Smooth muscle cell of the brain vasculature (primary cell): Measurements from ENCODE around the gene PBX4.

Source experiments
- DNase-seq: peaks from one replicate; pipeline ENCODE4 v3.0.0-alpha.2; 2012; ENCODE audit warnings: low read depth, low spot score

The PBX4 gene

DNA sequence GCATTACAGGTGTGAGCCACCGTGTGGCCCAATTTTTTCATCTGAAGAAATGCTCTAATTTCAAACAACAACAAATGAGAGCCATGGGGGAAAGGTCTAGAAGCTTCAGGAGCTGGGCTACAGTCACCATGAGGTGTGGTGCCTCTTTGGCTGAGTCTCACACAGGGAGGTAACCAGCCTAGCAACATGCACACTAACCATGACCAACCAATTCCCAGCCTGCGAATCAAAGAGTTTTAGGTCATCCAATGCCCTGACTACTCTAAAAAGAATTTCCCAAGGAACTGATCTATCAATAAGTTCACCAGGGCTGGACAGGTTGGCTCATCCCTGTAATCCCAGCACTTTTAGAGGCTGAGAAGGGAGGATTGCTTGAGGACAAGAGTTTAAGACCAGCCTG lies 29.9 kb downstream of the PBX4 start:
- DNase-seq: no peak

DNA sequence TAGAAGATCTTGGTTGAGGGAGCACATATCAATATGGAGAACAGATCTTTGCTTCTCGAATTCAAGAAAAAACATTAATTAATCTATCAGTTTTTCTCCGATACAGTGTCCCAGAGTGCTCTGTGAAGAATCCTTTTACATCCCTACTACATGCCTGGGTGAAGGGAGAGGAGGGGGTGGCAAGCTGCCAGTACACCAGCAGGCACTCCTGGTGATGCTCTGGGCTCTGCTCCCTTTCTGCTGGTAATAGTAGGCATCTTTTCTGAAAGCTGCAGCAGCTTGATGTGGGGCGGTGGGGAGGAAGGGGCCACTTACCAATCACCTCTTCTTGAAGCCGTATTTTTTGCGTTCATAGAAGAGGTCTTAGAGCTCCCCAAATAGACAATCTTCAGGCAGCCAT lies 30.7 kb downstream of the PBX4 start:
- DNase-seq: no peak

DNA sequence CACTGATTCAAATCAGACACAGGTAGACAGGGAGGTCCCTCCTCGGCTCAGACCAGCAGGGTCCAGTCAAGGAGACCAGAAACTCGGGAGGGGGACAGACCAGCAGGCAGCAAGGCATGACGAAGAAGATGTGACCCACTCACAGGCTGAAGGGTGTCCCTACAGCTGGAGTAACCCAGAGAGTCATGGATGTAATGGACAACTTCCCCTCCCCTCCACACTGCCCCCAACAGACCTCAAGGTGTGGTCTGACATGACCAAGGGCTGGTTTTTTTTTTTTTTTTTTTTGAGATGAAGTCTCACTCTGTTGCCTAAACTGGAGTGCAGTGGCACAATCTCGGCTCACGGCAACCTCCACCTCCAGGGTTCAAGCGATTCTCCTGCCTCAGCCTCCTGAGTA lies 34.1 kb downstream of the PBX4 start:
- no peak for DNase-seq

DNA sequence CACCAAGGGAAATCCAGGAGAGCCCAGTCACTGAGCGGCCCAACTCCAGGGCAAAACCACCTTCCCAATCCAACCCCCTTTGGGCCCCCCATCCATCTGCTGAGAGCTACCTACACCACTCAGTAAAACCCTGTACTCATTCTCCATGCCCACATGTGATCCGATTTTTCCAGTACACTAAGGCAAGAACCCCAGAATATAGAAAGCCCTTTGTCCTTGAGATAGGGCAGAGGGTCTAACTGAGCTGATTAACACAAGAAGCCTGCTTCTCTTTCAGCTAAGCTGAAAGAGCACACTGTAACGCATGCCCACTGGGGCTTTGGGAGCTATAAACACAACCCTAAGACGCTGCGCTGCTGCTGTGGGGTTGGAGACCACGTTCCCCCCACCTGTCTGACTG lies 36.0 kb downstream of the PBX4 start:
- no peak for DNase-seq

DNA sequence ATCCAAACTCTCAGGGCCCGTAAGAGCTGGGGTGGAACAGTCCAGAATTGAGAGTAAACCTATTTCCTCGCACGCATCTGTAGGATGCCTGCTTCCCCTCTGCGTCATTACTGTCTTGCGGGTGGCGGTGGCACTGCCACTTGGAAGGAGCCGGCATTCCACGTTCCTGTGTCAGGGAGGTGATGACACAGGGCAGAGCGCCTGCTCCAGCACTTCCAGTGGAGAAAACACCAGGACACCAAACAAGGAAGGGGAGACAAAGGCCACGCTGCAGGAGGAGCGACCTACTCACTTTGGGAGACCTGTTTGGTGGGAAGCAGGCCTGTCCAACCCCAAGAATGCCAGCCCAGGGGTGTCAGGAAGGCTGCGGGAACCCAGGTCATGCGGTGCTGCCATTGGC lies 37.1 kb downstream of the PBX4 start:
- no peak for DNase-seq

DNA sequence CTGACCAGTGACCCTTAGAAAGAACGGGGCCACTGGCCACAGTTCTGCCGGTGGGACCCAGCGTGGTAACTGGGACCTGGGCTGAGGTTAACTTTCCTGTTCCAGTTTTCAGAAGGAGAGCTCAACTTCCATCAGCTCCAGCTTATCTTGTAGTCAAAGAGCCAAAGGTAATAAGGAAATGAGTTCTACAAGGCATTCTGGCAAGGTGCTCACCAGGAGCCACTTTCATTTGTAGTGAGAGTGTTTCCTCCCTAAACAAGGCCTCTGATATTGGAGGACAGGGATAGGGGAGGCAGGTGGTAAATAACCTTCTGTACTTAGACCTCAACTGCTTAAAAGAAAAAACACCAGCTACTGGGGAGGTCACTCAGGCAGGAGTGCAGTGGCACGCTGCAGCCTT lies 38.1 kb downstream of the PBX4 start:
- DNase-seq: no peak

DNA sequence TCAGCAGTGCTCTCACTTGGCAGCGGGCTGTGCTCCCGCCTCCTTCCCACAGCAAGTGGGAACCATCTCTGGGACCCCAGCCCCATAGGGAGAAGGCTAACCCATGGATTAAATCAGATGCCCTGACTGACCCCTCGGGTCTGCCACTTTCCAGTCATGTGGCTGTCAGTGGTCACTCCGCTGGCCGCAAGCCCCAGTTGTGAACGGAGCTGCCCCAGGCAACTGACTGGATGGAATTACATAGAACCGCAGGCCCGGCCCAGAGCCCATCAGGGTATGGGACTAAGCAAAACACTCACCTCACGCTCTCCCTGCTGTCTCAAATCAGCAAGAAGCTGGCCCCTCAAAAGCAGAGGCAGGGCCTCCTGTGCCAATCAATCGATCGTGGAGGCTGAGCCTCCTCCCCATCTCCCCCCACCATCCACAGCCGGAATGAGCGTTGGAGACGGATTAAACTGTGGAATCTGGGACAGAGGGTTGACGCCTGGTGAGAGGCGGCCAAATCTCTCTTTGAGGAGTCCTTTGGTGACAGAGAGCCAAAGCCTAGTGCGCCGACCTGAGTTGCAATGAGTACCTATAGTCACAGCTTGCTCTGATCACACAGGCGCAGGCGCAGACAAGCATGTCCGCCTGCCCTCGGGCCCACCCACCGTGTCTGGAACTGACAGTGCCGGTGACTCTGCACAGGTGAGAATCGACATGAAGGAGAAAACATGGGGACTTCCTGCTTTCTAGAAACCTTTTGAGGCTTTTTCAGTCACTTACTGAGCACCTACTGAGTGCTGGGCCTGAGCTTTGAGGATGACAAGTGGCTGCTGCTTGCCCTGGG lies 38.7 kb downstream of the PBX4 start:
- DNase-seq: no peak

DNA sequence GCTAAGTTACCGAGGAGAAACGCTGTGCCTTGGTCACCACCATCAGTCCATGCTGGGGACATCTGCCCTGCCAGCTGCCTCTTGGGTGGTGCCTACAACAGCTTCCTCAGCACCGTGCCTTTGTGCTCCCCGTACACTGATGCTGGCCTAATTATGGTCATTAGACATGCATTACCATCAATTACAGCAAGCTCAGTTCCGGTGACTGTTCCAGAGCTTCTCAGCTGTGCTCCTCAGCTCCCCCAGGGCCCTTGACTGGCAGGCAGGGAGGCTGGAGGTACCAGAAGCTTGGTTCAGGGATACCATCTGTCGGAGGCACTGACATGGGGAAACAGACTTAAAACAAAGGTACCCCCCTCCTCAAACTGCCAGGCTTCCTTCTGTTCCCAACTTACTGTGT lies 40.2 kb downstream of the PBX4 start:
- no peak for DNase-seq

DNA sequence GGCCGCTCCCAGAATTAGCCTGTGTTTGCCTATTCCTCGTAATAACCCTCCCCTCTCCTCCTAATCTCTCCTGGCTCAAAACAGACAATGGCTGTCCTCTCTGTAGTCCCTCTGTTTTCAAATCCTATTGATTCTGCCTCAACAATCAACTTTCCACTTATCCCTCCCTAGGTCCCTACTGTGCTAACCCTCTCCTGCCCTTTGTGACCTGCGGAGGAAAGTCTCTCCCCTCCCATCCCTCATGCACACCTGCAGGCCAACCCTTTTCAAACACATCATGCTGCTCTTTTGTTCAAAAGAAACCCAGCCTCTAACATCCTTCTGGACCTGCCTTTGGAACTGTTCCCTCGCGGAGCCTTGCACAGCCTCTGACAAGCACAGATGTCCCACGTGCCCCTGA lies 43.1 kb downstream of the PBX4 start:
- DNase-seq: no peak

DNA sequence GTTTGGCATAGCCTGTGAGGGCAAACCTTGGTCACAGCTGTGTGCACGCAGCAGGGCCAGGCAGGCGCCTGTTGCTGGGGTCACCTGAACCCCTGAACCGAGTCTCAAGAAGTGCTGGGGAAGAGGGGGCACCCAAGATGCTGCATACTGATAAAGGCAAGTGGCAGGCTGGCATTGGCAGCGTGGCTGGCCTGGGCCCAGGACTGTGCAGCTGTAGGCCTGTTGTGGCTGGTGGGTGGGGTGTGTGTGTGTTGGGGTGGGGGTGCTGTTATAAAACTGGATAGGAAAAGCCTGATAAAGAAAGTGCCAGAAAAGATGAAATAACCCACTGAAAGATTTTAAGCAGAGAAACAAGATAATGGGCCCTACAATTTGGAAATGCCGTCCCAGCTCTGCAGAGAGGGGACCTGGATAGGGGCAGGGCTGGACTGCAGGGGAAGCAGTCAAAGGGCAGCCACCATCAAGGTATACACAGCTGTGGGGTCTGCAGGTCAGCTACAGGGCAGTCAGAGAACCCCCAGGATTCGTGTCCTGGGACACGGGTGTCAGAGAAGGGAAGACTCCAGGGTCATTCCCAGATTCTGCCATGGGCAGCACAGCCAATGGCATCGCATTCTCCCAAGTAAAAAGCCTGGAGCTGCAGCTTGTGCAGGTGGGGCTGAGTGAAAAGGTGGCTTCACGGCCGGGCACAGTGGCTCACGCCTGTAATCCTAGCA lies 47.3 kb downstream of the PBX4 start:
- no peak for DNase-seq

DNA sequence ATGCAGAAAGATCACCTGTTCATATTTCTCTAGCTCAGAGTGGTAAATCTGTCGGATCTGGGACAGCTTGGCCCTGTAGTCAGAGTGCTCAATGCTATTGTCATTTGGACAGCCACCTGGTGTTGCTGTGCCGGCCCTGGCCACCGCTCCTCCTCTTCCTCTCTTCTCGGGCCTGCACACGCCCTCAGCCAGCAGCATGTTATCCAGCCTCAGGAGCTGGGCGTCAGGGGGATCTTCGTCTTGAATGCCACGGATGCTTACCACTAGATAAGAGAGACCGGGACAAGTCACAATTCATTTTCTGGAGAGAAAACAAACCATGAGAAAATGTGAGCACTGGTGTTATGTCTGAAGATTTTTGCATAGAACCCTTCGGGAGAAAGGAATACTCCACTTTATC lies 47.9 kb downstream of the PBX4 start:
- no peak for DNase-seq

DNA sequence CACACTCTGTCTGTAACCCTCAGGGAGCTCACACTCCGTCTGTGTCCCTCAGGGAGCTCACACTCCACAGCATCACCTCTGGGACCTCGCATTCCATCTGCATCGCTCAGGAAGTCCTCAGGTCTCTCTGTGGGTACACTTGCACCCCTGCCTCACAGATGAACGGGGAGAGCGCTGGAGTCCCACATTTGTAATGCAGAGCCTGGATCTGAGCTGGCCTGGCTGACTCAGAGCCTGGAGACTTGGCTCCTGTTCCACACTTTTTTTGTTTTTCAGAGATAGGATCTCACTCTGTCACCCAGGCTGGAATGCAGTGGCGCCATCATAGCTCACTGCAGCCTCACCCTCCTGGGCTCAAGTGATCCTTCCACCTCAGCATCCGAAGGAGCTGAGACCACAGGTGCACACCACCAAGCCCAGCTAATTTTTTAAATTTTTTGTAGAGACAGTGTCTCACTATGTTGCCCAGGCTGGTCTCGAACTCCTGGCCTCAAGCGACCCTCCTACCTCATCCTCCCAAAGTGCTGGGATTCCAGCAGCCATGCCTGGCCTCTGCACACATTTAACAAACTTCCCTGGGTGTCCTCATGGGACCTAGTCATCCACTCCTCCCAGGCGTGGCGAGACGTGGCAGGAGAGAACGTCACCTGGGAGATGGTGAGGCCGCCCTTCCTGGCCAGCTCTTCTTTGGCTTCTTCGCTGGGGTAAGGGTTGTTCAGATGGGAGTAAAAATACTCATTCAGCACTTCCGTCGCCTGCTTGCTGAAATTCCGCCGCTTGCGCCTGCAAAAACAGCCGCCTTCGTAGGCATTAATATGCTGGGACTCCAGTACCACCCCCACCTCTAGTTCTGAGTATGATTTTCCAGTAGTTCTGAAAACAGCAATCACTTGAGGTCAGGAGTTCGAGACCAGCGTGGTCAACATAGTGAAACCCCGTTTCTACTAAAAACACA lies 49.4 kb downstream of the PBX4 start:
- DNase-seq: no peak

DNA sequence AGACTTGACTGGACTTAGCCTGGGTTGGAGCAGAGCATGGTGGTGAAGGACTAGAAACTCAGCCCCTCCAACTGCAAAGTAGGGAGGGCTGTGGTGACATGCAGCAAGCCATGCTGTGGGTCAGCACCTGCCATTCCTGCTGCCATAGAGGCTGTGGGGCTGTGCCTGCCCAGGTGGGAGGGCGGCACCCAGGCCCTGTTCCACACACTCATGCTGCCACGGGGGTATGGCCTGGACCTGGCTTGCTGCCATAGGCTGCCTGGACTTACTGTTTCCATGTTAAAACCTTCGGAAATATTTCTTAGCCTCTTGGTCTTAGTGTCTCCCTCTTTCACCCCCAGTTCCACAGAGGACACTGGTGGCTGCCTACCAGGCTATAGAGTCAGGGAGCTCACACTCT lies 51.1 kb downstream of the PBX4 start:
- no peak for DNase-seq

DNA sequence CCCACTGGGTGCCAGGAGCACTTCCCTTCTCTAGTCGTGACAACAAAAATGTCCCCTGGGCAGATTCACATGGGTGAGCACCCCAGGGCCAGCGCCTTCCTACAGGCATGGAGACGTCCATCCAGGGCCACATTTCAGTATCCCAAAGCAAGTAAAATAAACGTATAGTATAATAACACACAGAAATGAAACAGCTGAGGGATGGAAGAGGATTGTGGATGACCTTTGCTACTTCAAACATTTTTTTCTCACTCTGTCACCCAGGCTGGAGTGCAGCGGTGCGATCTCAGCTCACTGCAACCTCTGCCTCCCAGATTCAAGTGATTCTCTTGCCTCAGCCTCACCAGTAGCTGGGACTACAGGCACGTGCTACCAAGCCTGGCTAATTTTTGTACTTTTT lies 52.2 kb downstream of the PBX4 start:
- no peak for DNase-seq

DNA sequence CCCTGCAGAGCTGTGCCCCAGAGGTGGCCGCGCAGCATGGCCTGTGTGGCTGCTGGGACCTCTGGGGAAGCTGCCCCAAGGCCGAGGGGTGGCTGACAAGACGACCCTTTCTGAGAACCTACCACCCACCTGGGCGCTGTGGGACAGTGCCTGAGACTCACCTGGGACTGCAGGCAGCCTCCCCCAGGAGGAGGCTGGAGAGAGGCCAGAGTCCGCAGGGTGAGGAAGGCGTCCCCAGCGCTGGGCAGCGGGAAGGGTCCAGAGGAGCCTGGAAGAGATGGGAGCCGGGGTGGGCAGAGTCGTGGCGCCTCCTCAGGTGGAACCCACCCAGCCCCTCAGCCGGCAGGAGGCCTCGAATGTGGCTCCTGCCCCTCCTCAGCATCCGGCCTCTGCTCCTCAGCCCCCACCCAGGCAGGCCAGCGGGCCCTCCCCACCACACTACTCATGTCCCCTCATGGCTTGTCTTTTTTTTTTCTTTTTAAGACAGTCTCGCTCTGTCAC lies 55.1 kb downstream of the PBX4 start:
- no peak for DNase-seq

DNA sequence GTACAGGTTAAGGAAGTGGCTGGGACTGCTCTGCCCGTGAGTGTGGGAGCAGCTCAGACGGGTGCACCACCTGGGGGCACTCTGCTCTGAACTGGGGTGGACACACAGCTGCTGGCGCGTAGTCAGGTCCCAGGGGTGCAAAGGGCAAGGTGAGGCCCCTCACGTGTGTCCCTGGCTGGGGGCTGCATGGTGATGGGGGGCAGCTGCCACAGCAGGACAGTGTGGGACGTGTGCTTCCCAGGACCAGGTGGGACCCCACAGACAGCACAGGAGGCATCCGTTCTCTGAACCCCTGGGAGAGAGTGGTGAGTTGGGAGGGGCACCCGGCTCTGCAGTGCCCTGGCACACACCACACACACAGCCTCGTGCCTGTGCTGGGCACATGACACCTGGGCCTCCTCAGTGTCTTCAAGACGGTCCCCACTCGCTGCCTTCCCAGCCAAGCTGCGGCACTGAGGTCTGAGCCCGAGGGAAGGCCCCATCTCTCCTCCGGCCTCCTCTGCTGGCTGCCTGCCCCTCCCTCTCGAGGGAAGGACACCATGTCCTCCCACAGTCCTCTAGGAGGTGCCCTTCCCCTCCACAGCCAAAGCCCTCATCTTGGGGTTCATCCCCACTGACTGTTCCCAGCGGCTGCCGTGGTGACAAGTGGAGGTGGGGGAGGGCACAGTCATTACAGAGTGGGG lies 55.7 kb downstream of the PBX4 start:
- no peak for DNase-seq

DNA sequence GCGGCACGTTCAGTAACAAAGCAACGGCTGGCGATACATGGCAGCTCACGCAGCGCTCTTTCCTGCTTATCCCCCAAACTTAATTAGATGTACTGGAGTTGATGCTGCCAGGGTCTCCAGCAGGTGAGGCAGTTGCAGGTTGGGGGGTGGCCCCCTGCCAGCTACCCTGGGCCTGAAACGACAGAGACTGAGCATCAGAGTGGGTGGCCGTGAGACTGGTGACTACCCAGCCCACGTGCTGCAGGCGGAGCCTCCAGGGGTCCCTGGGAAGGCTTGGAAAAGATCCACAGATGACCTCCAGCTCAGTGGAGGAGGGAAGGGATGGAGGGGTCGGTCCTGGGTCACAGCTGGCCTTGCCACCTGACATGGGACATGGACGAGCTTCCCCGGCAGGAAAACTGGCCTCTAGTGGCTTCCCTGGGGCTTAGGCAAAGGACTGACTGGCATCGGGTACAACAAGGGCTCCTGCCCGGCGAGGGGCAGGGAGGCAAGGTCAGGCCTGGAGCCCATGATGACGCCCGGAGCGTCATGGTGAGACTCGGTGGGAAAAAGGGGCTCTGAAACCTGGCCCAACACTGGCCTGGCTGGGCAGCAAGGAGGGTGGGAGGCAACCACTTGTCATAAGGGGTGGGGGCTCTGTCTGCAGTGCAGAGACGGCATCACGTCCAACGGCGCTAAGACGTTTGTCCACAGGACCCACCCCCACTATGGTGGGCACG lies 56.4 kb downstream of the PBX4 start:
- DNase-seq: no peak

DNA sequence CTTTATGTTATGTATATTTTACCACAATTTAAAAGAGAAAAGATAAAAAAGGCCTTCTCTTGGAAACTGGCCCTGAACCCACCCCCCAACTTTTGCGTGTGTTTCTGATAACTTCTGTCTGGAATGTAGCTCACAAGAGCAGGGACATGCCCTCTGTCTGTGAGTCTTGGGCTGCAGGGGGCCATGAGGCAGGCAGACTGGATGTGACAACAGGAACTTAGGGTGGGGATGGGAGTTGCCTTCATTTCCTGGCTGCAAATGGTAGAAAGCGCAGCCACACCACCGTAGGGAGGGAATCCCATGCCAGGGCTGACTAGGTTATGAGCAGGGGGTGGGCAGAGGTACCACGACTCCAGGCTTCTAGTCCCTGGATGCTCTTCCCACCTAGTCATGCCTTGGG lies 58.6 kb downstream of the PBX4 start:
- no peak for DNase-seq

DNA sequence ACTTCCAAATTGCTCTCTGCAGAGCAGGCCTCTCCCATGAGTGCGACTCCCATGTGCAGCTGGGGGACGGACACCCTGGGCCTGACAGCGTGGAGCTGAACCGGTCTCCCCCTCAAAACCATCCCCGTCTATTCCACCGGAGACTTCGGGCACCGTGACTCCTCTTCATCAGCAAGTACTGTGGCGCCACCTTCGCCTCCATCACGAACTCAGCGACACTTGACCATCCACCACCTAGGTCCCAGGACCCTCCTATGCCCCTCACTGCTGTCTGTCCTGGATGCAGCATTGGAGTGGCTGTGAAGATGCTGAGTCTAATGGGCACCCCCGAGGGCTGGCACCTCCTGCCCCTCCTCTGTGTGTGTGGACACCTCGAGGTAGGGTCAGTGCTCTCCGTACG lies 59.9 kb downstream of the PBX4 start:
- no peak for DNase-seq

DNA sequence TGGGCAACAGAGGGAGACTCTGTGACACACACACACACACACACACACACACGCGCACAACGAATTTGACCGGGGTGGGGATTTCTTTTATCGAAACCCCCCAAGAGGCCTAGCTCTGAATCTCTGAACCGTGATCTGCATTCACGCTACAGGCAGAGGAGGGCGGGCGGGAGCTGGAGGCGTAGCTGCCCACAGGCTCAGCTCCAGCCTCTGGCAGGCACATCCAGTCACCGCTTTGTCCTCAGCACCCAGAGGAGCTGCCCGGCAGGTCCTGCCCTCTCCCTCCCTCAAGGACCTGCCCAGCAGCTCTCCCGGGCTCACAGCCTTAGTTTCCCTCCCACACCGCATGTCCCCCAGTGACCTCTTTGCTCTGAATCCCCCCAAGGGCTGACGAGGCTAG lies 60.4 kb downstream of the PBX4 start:
- no peak for DNase-seq
